OCI-LY1 (cell line): ENCODE results near the gene VWCE.

Source experiments
- H2AFZ ChIP-seq: fragments of 200-600 bp; sonication (generic), shearing (Covaris generic); 2 replicates; pipeline ENCODE4 v1.6.0; 2014; ENCODE audit warnings: antibody characterized with exemption, mild to moderate bottlenecking, low read length
- H3F3A ChIP-seq: fragments of 200-600 bp; sonication (generic), shearing (Covaris generic); 2 replicates; pipeline ENCODE4 v1.6.0; 2014; ENCODE audit warnings: mild to moderate bottlenecking, antibody characterized with exemption, low read length, moderate library complexity; ENCODE audit not compliant: insufficient read depth
- H3K27ac ChIP-seq: fragments of 200-600 bp; sonication (generic); 2 replicates; pipeline ENCODE4 v1.5.1; 2014; ENCODE audit warnings: low read length, mixed run types, mild to moderate bottlenecking, low read depth; ENCODE audit not compliant: poor library complexity, severe bottlenecking
- H3K27me3 ChIP-seq: fragments of 200-600 bp; sonication (generic); 2 replicates; pipeline ENCODE4 v1.6.0; 2014; ENCODE audit warnings: antibody characterized with exemption, mild to moderate bottlenecking, low read length, moderate library complexity; ENCODE audit not compliant: insufficient read depth
- H3K36me3 ChIP-seq: fragments of 200-600 bp; sonication (generic); 2 replicates; pipeline ENCODE4 v1.6.1; 2014; ENCODE audit warnings: mild to moderate bottlenecking, antibody characterized with exemption, low read length, moderate library complexity, mixed read lengths; ENCODE audit not compliant: insufficient read depth
- H3K4me1 ChIP-seq: fragments of 200-600 bp; sonication (generic); 2 replicates; pipeline ENCODE4 v1.5.1; 2014; ENCODE audit warnings: mild to moderate bottlenecking, low read length, moderate library complexity; ENCODE audit not compliant: insufficient read depth, severe bottlenecking
- H3K4me2 ChIP-seq: fragments of 200-600 bp; sonication (generic), shearing (Covaris generic); 2 replicates; pipeline ENCODE4 v1.6.1; 2014; ENCODE audit warnings: low read length
- H3K4me3 ChIP-seq: fragments of 200-600 bp; sonication (generic); 2 replicates; pipeline ENCODE4 v1.5.1; 2014; ENCODE audit warnings: low read length, low read depth, mild to moderate bottlenecking, mixed read lengths; ENCODE audit not compliant: poor library complexity, severe bottlenecking
- H3K79me2 ChIP-seq: fragments of 200-600 bp; shearing (Covaris generic); 2 replicates; pipeline ENCODE4 v1.6.1; 2016; ENCODE audit warnings: mixed run types, low read length, mixed read lengths; ENCODE audit not compliant: insufficient read depth
- H3K9ac ChIP-seq: fragments of 200-600 bp; sonication (generic), shearing (Covaris generic); 2 replicates; pipeline ENCODE4 v1.6.1; 2014; ENCODE audit warnings: mild to moderate bottlenecking, low read length, mixed read lengths
- H3K9me2 ChIP-seq: fragments of 200-600 bp; sonication (generic), shearing (Covaris generic); 2 replicates; pipeline ENCODE4 v1.6.1; 2014; ENCODE audit warnings: low read depth, mild to moderate bottlenecking, low read length, mixed read lengths
- H3K9me3 ChIP-seq: fragments of 200-600 bp; shearing (Covaris generic); 2 replicates; pipeline ENCODE4 v1.6.1; 2014; ENCODE audit warnings: low read length, mixed read lengths
- H4K20me1 ChIP-seq: fragments of 200-600 bp; sonication (generic), shearing (Covaris generic); 2 replicates; pipeline ENCODE4 v1.6.0; 2016; ENCODE audit warnings: mild to moderate bottlenecking, low read length; ENCODE audit not compliant: insufficient read depth
- EZH2 ChIP-seq: fragments of 200-600 bp; sonication (generic), shearing (Covaris generic); IDR thresholded peaks from 2 replicates; pipeline ENCODE4 v1.8.0; 2017; ENCODE audit warnings: borderline replicate concordance, mixed run types, mild to moderate bottlenecking, antibody characterized with exemption, low read length, moderate library complexity, mixed read lengths
- TF ChIP-seq, protein P1 (sequence below): fragments of 200-600 bp; sonication (generic), shearing (Covaris generic); IDR thresholded peaks from 2 replicates; pipeline ENCODE4 v1.5.1; 2017; ENCODE audit warnings: mild to moderate bottlenecking, antibody characterized with exemption, low read length, moderate library complexity, mixed read lengths

The VWCE gene

DNA sequence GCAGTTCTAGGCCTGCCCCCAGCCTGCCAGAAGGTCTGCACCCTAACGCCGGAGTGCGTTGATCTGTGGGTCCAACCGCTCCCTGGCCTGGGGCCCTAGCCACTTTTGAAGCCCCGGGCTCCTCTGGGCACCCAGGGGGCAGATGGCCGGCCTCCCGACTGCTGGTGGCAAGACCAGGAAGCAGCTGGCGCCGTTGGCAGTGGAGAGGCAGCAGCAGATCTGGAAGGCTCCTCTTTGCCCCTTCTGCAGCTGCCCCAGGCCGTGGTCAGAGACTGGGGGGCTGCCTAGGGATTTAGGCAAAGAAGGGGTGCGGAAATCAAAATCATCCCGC, 445 bp upstream of the VWCE start:
- H3K4me3 ChIP-seq: peak overlapping the region; percentile 57
- no peaks in the 10 kb centered on the region for H3K79me2 ChIP-seq
- H3K27me3 ChIP-seq: peaks cover 3% of the 10 kb centered on the region; the same call in 1 of the 2 replicates
- no peak overlapping the region for H3K27ac ChIP-seq
- no peaks in the 10 kb centered on the region for H3K9me2 ChIP-seq
- peaks cover 34% of the 10 kb centered on the region for H3K36me3 ChIP-seq
- H4K20me1 ChIP-seq: no peaks in the 10 kb centered on the region
- H3K4me1 ChIP-seq: peaks cover 16% of the 10 kb centered on the region
- H3K9ac ChIP-seq: no peak overlapping the region; the same call in 1 of the 2 replicates
- H3F3A ChIP-seq: no peaks in the 10 kb centered on the region
- peak overlapping the region; percentile 70; the same call in 1 of the 2 replicates for H3K4me2 ChIP-seq
- TF ChIP-seq, protein P1, sequence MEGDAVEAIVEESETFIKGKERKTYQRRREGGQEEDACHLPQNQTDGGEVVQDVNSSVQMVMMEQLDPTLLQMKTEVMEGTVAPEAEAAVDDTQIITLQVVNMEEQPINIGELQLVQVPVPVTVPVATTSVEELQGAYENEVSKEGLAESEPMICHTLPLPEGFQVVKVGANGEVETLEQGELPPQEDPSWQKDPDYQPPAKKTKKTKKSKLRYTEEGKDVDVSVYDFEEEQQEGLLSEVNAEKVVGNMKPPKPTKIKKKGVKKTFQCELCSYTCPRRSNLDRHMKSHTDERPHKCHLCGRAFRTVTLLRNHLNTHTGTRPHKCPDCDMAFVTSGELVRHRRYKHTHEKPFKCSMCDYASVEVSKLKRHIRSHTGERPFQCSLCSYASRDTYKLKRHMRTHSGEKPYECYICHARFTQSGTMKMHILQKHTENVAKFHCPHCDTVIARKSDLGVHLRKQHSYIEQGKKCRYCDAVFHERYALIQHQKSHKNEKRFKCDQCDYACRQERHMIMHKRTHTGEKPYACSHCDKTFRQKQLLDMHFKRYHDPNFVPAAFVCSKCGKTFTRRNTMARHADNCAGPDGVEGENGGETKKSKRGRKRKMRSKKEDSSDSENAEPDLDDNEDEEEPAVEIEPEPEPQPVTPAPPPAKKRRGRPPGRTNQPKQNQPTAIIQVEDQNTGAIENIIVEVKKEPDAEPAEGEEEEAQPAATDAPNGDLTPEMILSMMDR: no peak
- no peak for TF ChIP-seq EZH2
- H2AFZ ChIP-seq: no peak overlapping the region
- H3K9me3 ChIP-seq: no peaks in the 10 kb centered on the region

DNA sequence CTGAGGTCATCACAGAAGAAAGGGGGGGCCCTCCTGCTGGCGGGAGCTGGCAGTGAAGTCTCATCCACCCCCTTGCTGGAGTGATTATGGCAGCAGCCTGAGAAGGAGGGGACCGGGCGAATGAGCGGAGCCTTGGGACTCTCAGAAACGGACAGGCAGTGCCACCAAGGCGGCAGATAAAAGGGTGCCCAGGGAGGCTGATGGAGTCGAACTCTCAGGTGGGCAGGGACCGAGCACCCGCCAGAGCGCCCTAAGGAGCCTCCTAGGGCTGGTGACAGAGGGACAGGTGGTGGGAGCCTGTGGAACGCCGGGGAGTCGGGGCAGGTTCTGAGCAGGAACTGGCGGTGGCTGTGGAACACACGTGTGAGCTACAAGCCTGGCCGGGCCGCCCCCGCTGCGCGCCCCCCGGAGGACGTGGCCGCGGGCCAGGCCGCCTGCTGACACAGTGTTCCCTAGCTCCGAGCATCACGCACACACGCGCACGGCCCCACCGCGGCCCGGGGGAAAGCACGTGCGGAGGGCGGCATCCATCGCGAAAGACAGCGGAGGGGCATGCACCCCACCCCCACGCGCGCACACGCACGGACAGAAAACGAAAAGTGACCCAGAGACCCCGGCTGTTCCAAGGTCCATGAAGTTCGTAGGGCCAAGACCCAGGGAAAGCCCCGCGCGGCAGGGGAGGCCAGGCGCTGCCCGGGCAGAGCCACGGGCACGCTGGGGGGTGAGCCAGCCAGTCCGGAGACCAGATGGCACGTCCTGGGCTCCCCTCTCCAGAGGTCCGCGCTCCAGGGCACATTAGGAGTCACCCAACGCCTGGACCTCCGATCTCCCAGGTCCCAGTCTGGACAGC, 1.0 kb downstream of the VWCE start:
- H3F3A ChIP-seq: no peaks in the 10 kb centered on the region
- peaks cover 5% of the 10 kb centered on the region; the same call in 1 of the 2 replicates for H3K27me3 ChIP-seq
- no peaks in the 10 kb centered on the region for H3K9me3 ChIP-seq
- peak overlapping the region; percentile 57 for H3K4me3 ChIP-seq
- no peak for TF ChIP-seq EZH2
- TF ChIP-seq, protein P1: no peak
- H3K9me2 ChIP-seq: no peaks in the 10 kb centered on the region
- H3K4me2 ChIP-seq: peak overlapping the region; percentile 70
- no peaks in the 10 kb centered on the region for H4K20me1 ChIP-seq
- no peaks in the 10 kb centered on the region for H3K79me2 ChIP-seq
- H2AFZ ChIP-seq: no peak overlapping the region
- peak overlapping the region; percentile 58 for H3K9ac ChIP-seq
- H3K4me1 ChIP-seq: peaks cover 16% of the 10 kb centered on the region
- no peak overlapping the region for H3K27ac ChIP-seq
- peaks cover 20% of the 10 kb centered on the region for H3K36me3 ChIP-seq

DNA sequence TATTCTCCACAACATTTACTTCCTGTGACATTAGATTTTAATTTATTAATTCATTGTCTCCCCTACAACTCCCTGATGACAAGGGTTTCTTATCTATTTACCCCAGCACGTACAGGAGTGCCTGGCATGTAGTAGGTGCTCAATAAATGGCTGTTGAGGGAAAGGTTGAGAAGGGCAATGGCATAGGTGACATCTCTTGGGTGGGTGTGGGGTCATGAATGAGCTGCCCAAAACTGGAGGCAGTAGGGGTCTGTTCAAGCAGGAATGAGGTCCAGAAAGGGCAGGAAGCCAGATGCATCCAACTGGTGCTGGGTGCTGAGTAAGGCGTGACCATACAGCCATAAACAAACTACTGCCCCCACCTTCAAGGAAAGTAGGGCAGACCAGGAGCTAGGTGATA, 2.8 kb downstream of the VWCE start:
- no peaks in the 10 kb centered on the region for H3K79me2 ChIP-seq
- H3K4me1 ChIP-seq: peaks cover 16% of the 10 kb centered on the region
- H3K27ac ChIP-seq: no peak overlapping the region
- TF ChIP-seq, protein P1: no peak
- TF ChIP-seq EZH2: no peak
- no peak overlapping the region for H3K4me3 ChIP-seq
- H3K9me2 ChIP-seq: no peaks in the 10 kb centered on the region
- H3K9me3 ChIP-seq: no peaks in the 10 kb centered on the region
- peaks cover 5% of the 10 kb centered on the region; the same call in 1 of the 2 replicates for H3K27me3 ChIP-seq
- no peak overlapping the region for H3K9ac ChIP-seq
- H3K4me2 ChIP-seq: no peak overlapping the region
- H4K20me1 ChIP-seq: no peaks in the 10 kb centered on the region
- no peaks in the 10 kb centered on the region for H3F3A ChIP-seq
- H3K36me3 ChIP-seq: peaks cover 3% of the 10 kb centered on the region; the same call in 1 of the 2 replicates
- no peak overlapping the region for H2AFZ ChIP-seq
